HCT116 (cell line): Measurements from ENCODE around the gene A2ML1. TPM values are rescaled to one million over a fixed set of nuclear protein-coding genes. Genes with fewer than 3 reads are reported as not detected.
"Not testable (repeated sequence)": the region's sequence is repeated elsewhere in the genome, so short reads cannot be mapped to it uniquely, and the experiment has no call there.

Source experiments
- ATAC-seq: fragments of 200-7000 bp; cut with Tn5 transposase; 2 replicates; pipeline ENCODE4 v1.9.1; 2020; ENCODE audit warnings: mild to moderate bottlenecking, moderate library complexity
- BruUV-seq: library from RNA; stranded (reverse); fragments of 400-500 nt; replicated peaks from 2 replicates; lab custom pipeline; 2021; lab: Mats Ljungman, UMichigan
- CTCF ChIA-PET: fragments of 300-600 bp; sonication (Branson Sonifier 250); formaldehyde crosslinking; loops from one replicate; lab custom pipeline; 2021; ENCODE audit warnings: antibody characterized with exemption; lab: Charles Lee
- POLR2A ChIA-PET: fragments of 300-600, 350-600 bp; sonication (Branson Sonifier 250); formaldehyde crosslinking; loops from one replicate; lab custom pipeline; 2021; ENCODE audit warnings: antibody characterized with exemption; lab: Charles Lee
- RAD21 ChIA-PET, 2 experiments: fragments of 300-600 bp; sonication (Branson Sonifier 250); formaldehyde crosslinking; loops; one replicate each; lab custom pipeline; 2023; ENCODE audit warnings: low total read pairs in 2 of 2; ENCODE audit not compliant: uncharacterized antibody in 2 of 2, unreplicated experiment in 2 of 2, low non-redundant PET in 1 of 2; lab: Charles Lee
- DNase-seq: peaks from one replicate; pipeline ENCODE4 v3.0.0-alpha.2; 2010; ENCODE audit warnings: low read depth, low spot score
- H2AFZ ChIP-seq: fragments of 200-600 bp; shearing (Covaris generic), sonication (generic); 2 replicates; pipeline ENCODE4 v1.6.1; 2017; ENCODE audit warnings: low read depth, mixed run types, mixed read lengths, antibody characterized with exemption, low read length; ENCODE audit not compliant: poor library complexity, severe bottlenecking
- H3K27ac ChIP-seq: 2 replicates; pipeline ENCODE4 v1.5.1; 2012; ENCODE audit warnings: low read depth, low read length
- H3K27me3 ChIP-seq: fragments of 200-600 bp; sonication (generic); 2 replicates; pipeline ENCODE4 v1.6.1; 2016; ENCODE audit warnings: mixed run types, low read length, mixed read lengths; ENCODE audit not compliant: insufficient read depth
- H3K36me3 ChIP-seq, 2 experiments: fragments of 200-500 bp in 1 of 2; fragments of 200-600 bp in 1 of 2; sonication (Bioruptor generic) in 1 of 2; sonication (generic) in 1 of 2; 2 replicates each; pipeline versions ENCODE4 v1.5.1 to v1.6.1; 2014 to 2016; ENCODE audit warnings: low read length in 2 of 2, inconsistent platforms in 1 of 2, mixed read lengths in 1 of 2, mixed run types in 1 of 2; ENCODE audit not compliant: insufficient read depth in 2 of 2, control insufficient read depth in 1 of 2
- H3K4me1 ChIP-seq, 2 experiments: fragments of 200-600 bp in 1 of 2; sonication (generic) in 1 of 2; 2 replicates each; pipeline versions ENCODE4 v1.5.1 to v1.6.1; 2012 to 2017; ENCODE audit warnings: low read length in 2 of 2, inconsistent platforms in 1 of 2, mild to moderate bottlenecking in 1 of 2, mixed read lengths in 1 of 2, mixed run types in 1 of 2, moderate library complexity in 1 of 2; ENCODE audit not compliant: insufficient read depth in 2 of 2, control insufficient read depth in 1 of 2
- H3K4me2 ChIP-seq: fragments of 200-600 bp; sonication (generic); 2 replicates; pipeline ENCODE4 v1.6.1; 2017; ENCODE audit warnings: mixed run types, low read length, mixed read lengths
- H3K4me3 ChIP-seq, 2 experiments: fragments of 200-600 bp in 1 of 2; sonication (generic) in 1 of 2; replicated peaks in 1 of 2; 2 replicates each; pipeline ENCODE4 v1.5.1; 2011 to 2016; ENCODE audit warnings: low read length in 2 of 2, control low read depth in 1 of 2, low read depth in 1 of 2, mild to moderate bottlenecking in 1 of 2, mixed read lengths in 1 of 2, mixed run types in 1 of 2
- H3K79me2 ChIP-seq: fragments of 200-600 bp; sonication (generic); 2 replicates; pipeline ENCODE4 v1.6.1; 2017; ENCODE audit warnings: mild to moderate bottlenecking, mixed run types, low read length, moderate library complexity, mixed read lengths; ENCODE audit not compliant: insufficient read depth
- H3K9ac ChIP-seq: fragments of 200-600 bp; sonication (generic); 2 replicates; pipeline ENCODE4 v1.6.1; 2016; ENCODE audit warnings: low read length, mixed read lengths
- H3K9me2 ChIP-seq: fragments of 200-600 bp; sonication (generic), shearing (Covaris generic); 2 replicates; pipeline ENCODE4 v1.6.1; 2017; ENCODE audit warnings: mixed run types, mild to moderate bottlenecking, moderate library complexity; ENCODE audit not compliant: insufficient read depth
- H3K9me3 ChIP-seq, 2 experiments: fragments of 200-500 bp in 1 of 2; fragments of 200-600 bp in 1 of 2; sonication (Bioruptor generic) in 1 of 2; sonication (generic) in 1 of 2; 2 replicates each; pipeline ENCODE4 v1.6.1; 2014 to 2017; ENCODE audit warnings: low read length in 2 of 2, mixed read lengths in 2 of 2, inconsistent platforms in 1 of 2, low read depth in 1 of 2, mild to moderate bottlenecking in 1 of 2, mixed run types in 1 of 2, moderate library complexity in 1 of 2; ENCODE audit not compliant: control insufficient read depth in 1 of 2, insufficient read depth in 1 of 2
- H4K20me1 ChIP-seq: fragments of 200-600 bp; sonication (generic), shearing (Covaris generic); 2 replicates; pipeline ENCODE4 v1.6.1; 2017; ENCODE audit warnings: mixed run types, mild to moderate bottlenecking, moderate library complexity; ENCODE audit not compliant: insufficient read depth
- CTCF ChIP-seq, 3 experiments: fragments of 200-600 bp in 1 of 3; sonication (generic) in 1 of 3; IDR thresholded peaks in 2 of 3; conservative IDR thresholded peaks in 1 of 3; 2 replicates each; pipeline ENCODE4 v1.5.1; 2012 to 2017; ENCODE audit warnings: low read depth in 2 of 3, low read length in 2 of 3, antibody characterized with exemption in 1 of 3, borderline replicate concordance in 1 of 3, control low read depth in 1 of 3, mild to moderate bottlenecking in 1 of 3, mixed read lengths in 1 of 3, mixed run types in 1 of 3, moderate library complexity in 1 of 3; ENCODE audit not compliant: insufficient read depth in 1 of 3
- EZH2phosphoT487 ChIP-seq: fragments of 200-600 bp; IDR thresholded peaks from 2 replicates; pipeline ENCODE4 v1.6.1; 2018; ENCODE audit warnings: antibody characterized with exemption, borderline replicate concordance
- REST ChIP-seq: IDR thresholded peaks from 2 replicates; pipeline ENCODE4 v1.6.1; 2012; ENCODE audit warnings: low read depth
- SP1 ChIP-seq: IDR thresholded peaks from 2 replicates; pipeline ENCODE4 v1.6.1; 2012; ENCODE audit warnings: low read depth
- intact Hi-C: fragments of 100-400 bp; cut with micrococcal nuclease; formaldehyde crosslinking; loops from 2 replicates; pipeline ENCODE4 v1.10.0; 2022
- total RNA-seq: library from RNA; stranded (reverse); gene quantifications from one replicate; pipeline ENCODE4 v1.2.1, GENCODE V29; 2021; ENCODE audit not compliant: unreplicated experiment

Gene A2ML1
- total RNA-seq, 1 experiment from 2014 or later = not detected

DNA sequence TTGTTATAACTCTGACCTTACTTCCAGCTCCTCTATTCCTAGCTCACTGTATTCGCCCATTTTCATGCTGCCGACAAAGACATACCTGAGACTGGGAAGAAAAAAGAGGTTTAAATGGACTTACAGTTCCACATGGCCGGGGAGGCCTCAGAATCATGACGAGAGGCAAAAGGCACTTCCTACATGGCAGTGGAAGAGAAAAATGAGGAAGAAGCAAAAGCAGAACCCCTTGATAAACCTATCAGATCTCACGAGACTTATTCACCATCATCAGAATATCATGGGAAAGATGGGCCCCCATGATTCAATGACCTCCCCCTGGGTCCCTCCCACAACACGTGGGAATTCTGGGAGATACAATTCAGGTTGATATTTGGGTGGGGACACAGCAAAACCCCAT is 77.4 kb downstream of the A2ML1 start (continued):
- TF ChIP-seq REST (no peak), SP1 (no peak), EZH2phosphoT487 (no peak), CTCF (IDR thresholded peaks at IDR 0.05 in 2 of 3, conservative IDR thresholded peaks at IDR 0.05 in 1 of 3; ENCODE audit: borderline replicate concordance in 1 of 3, insufficient read depth in 1 of 3, low read depth in 2 of 3, low read length in 2 of 3) (no peak)

DNA sequence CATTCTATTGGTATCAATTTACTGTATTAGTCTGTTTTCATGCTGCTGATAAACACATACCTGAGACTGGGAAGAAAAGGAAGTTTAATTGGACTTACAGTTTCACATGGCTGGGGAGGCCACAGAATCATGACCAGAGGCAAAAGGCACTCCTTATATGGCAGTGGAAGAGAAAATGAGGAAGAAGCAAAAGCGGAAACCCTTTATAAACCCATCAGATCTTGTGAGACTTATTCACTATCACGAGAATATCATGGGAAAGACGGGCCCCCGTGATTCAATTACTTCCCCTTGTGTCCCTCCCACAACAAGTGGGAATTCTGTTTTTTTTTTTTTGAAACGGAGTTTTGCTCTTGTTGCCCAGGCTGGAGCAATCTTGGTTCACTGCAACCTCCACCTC is 80.3 kb downstream of the A2ML1 start:
- H3K4me1 ChIP-seq, H4K20me1 ChIP-seq, H3K27ac ChIP-seq, POLR2A ChIA-PET, CTCF ChIA-PET, ATAC-seq, RAD21 ChIA-PET, intact Hi-C loops, H3K9ac ChIP-seq, H3K9me2 ChIP-seq, H2AFZ ChIP-seq, H3K27me3 ChIP-seq, H3K9me3 ChIP-seq, H3K79me2 ChIP-seq, DNase-seq, BruUV-seq, H3K36me3 ChIP-seq, H3K4me2 ChIP-seq, H3K4me3 ChIP-seq: not testable (repeated sequence)
